ENCODE measurements around the gene JAM3. TPM values are rescaled to one million over a fixed set of nuclear protein-coding genes. Genes with fewer than 3 reads are reported as not detected.

The JAM3 gene
- total RNA-seq, 1 experiment from 2014 or later, result not detected

- no peak overlapping the region for H3K4me3 ChIP-seq
- no peak overlapping the region for H2AFZ ChIP-seq
- H3K79me2 ChIP-seq (ENCODE audit: low read depth), result no peaks in the 10 kb centered on the region
- POLR2A ChIA-PET (ENCODE audit: unreplicated experiment), result no interaction called here
- no TSS peak for BruUV-seq (replicated peaks)
- H4K20me1 ChIP-seq (ENCODE audit: insufficient read depth), result no peaks in the 10 kb centered on the region
- TF ChIP-seq EZH2 (IDR thresholded peaks at IDR 0.05; ENCODE audit: low read depth), result no peak
- TF ChIP-seq, protein P1, sequence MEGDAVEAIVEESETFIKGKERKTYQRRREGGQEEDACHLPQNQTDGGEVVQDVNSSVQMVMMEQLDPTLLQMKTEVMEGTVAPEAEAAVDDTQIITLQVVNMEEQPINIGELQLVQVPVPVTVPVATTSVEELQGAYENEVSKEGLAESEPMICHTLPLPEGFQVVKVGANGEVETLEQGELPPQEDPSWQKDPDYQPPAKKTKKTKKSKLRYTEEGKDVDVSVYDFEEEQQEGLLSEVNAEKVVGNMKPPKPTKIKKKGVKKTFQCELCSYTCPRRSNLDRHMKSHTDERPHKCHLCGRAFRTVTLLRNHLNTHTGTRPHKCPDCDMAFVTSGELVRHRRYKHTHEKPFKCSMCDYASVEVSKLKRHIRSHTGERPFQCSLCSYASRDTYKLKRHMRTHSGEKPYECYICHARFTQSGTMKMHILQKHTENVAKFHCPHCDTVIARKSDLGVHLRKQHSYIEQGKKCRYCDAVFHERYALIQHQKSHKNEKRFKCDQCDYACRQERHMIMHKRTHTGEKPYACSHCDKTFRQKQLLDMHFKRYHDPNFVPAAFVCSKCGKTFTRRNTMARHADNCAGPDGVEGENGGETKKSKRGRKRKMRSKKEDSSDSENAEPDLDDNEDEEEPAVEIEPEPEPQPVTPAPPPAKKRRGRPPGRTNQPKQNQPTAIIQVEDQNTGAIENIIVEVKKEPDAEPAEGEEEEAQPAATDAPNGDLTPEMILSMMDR (conservative IDR thresholded peaks at IDR 0.05), result no peak
- peaks cover 10% of the 10 kb centered on the region for H3K9me3 ChIP-seq (ENCODE audit: insufficient read depth, low read depth)
- peaks cover 78% of the 10 kb centered on the region for H3K27me3 ChIP-seq (ENCODE audit: insufficient read depth, low read depth)
- no peak overlapping the region for H3K27ac ChIP-seq
- H3F3A ChIP-seq (ENCODE audit: insufficient read depth, low read depth), result no peaks in the 10 kb centered on the region
- intact Hi-C loops (cut with micrococcal nuclease; ENCODE audit: unreplicated experiment), result no loop called here
- H3K9me2 ChIP-seq (ENCODE audit: insufficient read depth), result no peaks in the 10 kb centered on the region
- H3K36me3 ChIP-seq (ENCODE audit: low read depth), result no peaks in the 10 kb centered on the region
- H3K4me2 ChIP-seq, result no peak overlapping the region
- H3K4me1 ChIP-seq (replicated peaks; ENCODE audit: insufficient read depth), result no peaks in the 10 kb centered on the region
- DNase-seq, result no peak
- CTCF ChIA-PET, result no interaction called here
Measured at GRCh38 chr11:134134167-134134566, 65.3 kb downstream of the JAM3 start.

GRCh38 chr11:134138376-134138775 lies 69.5 kb downstream of the JAM3 start:
- H3K9me2 ChIP-seq (ENCODE audit: insufficient read depth), result no peaks in the 10 kb centered on the region
- H3K79me2 ChIP-seq (ENCODE audit: low read depth), result no peaks in the 10 kb centered on the region
- no peaks in the 10 kb centered on the region for H3K4me1 ChIP-seq (replicated peaks; ENCODE audit: insufficient read depth)
- intact Hi-C loops (cut with micrococcal nuclease; ENCODE audit: unreplicated experiment), result loop anchor here (2.0 kb wide), 1 partner anchor 88 kb away; no protein-coding TSS in a partner anchor
- no peak for DNase-seq
- TF ChIP-seq, protein P1 (conservative IDR thresholded peaks at IDR 0.05), result no peak
- no peak for TF ChIP-seq EZH2 (IDR thresholded peaks at IDR 0.05; ENCODE audit: low read depth)
- H3K4me2 ChIP-seq, result no peak overlapping the region
- no peak overlapping the region for H2AFZ ChIP-seq
- no peak overlapping the region for H3K4me3 ChIP-seq
- H3K9me3 ChIP-seq (ENCODE audit: insufficient read depth, low read depth), result no peaks in the 10 kb centered on the region
- ChIA-PET POLR2A (ENCODE audit: unreplicated experiment) (no interaction called here), CTCF (no interaction called here)
- no peaks in the 10 kb centered on the region for H4K20me1 ChIP-seq (ENCODE audit: insufficient read depth)
- H3K27ac ChIP-seq, result no peak overlapping the region
- peaks cover 88% of the 10 kb centered on the region for H3K27me3 ChIP-seq (ENCODE audit: insufficient read depth, low read depth)
- no peaks in the 10 kb centered on the region for H3K36me3 ChIP-seq (ENCODE audit: low read depth)
- no TSS peak for BruUV-seq (replicated peaks)
- no peaks in the 10 kb centered on the region for H3F3A ChIP-seq (ENCODE audit: insufficient read depth, low read depth)

GRCh38 chr11:134139303-134139872 lies 70.5 kb downstream of the JAM3 start:
- TF ChIP-seq, protein P1 (conservative IDR thresholded peaks at IDR 0.05), result no peak
- TF ChIP-seq EZH2 (IDR thresholded peaks at IDR 0.05; ENCODE audit: low read depth), result no peak
- BruUV-seq (replicated peaks), result no TSS peak
- no peaks in the 10 kb centered on the region for H4K20me1 ChIP-seq (ENCODE audit: insufficient read depth)
- no peaks in the 10 kb centered on the region for H3K4me1 ChIP-seq (replicated peaks; ENCODE audit: insufficient read depth)
- no peak overlapping the region for H2AFZ ChIP-seq
- H3K27me3 ChIP-seq (ENCODE audit: insufficient read depth, low read depth), result peaks cover 82% of the 10 kb centered on the region
- DNase-seq, result no peak
- H3K4me3 ChIP-seq, result no peak overlapping the region
- H3K9me2 ChIP-seq (ENCODE audit: insufficient read depth), result no peaks in the 10 kb centered on the region
- ChIA-PET CTCF (no interaction called here), POLR2A (ENCODE audit: unreplicated experiment) (no interaction called here)
- intact Hi-C loops (cut with micrococcal nuclease; ENCODE audit: unreplicated experiment), result loop anchor here (2.0 kb wide), 1 partner anchor 89 kb away; no protein-coding TSS in a partner anchor
- H3K4me2 ChIP-seq, result no peak overlapping the region
- H3K36me3 ChIP-seq (ENCODE audit: low read depth), result no peaks in the 10 kb centered on the region
- no peaks in the 10 kb centered on the region for H3K9me3 ChIP-seq (ENCODE audit: insufficient read depth, low read depth)
- H3K79me2 ChIP-seq (ENCODE audit: low read depth), result no peaks in the 10 kb centered on the region
- no peaks in the 10 kb centered on the region for H3F3A ChIP-seq (ENCODE audit: insufficient read depth, low read depth)
- no peak overlapping the region for H3K27ac ChIP-seq
